ENCODE results near the gene ATRN. TPM values are rescaled to one million over a fixed set of nuclear protein-coding genes. Genes with fewer than 3 reads are reported as not detected.
"Not testable (repeated sequence)": the region's sequence is repeated elsewhere in the genome, so short reads cannot be mapped to it uniquely, and the experiment has no call there.

ATRN gene
- total RNA-seq, 1 experiment from 2014 or later = 18.4 TPM

- no peak for DNase-seq (ENCODE audit: low spot score)
These were observed 44.8 kb downstream of the ATRN start for GRCh38 chr20:3515379-3516170.

GRCh38 chr20:3521852-3522740, 51.3 kb downstream of the ATRN start:
- no peak for DNase-seq (ENCODE audit: low spot score)

- DNase-seq (ENCODE audit: low spot score) = not testable (repeated sequence)
These were observed 53.9 kb downstream of the ATRN start for GRCh38 chr20:3524696-3525095.

- no peak for DNase-seq (ENCODE audit: low spot score)
These were observed 61.3 kb downstream of the ATRN start for GRCh38 chr20:3532089-3532615.

- not testable (repeated sequence) for DNase-seq (ENCODE audit: low spot score)
These were observed 66.9 kb downstream of the ATRN start for GRCh38 chr20:3537733-3538132.

GRCh38 chr20:3539311-3540107, 68.7 kb downstream of the ATRN start:
- no peak for DNase-seq (ENCODE audit: low spot score)

GRCh38 chr20:3541887-3542721, 71.3 kb downstream of the ATRN start:
- DNase-seq (ENCODE audit: low spot score) = no peak

GRCh38 chr20:3543901-3544507, 73.2 kb downstream of the ATRN start:
- DNase-seq (ENCODE audit: low spot score) = peak; percentile 15

- DNase-seq (ENCODE audit: low spot score) = no peak
These were observed 74.6 kb downstream of the ATRN start for GRCh38 chr20:3545401-3545925.

- no peak for DNase-seq (ENCODE audit: low spot score)
These were observed 77.1 kb downstream of the ATRN start for GRCh38 chr20:3547906-3548305.

- DNase-seq (ENCODE audit: low spot score) = no peak
These were observed 80.0 kb downstream of the ATRN start for GRCh38 chr20:3550837-3551236.

- DNase-seq (ENCODE audit: low spot score) = no peak
These were observed 81.0 kb downstream of the ATRN start for GRCh38 chr20:3551681-3552434.

GRCh38 chr20:3553663-3554062, 82.8 kb downstream of the ATRN start:
- no peak for DNase-seq (ENCODE audit: low spot score)

- no peak for DNase-seq (ENCODE audit: low spot score)
These were observed 86.5 kb downstream of the ATRN start for GRCh38 chr20:3557237-3557785.

- DNase-seq (ENCODE audit: low spot score) = no peak
These were observed 88.4 kb downstream of the ATRN start for GRCh38 chr20:3559231-3559630.

- no peak for DNase-seq (ENCODE audit: low spot score)
These were observed 88.8 kb downstream of the ATRN start for GRCh38 chr20:3559637-3560036.

- DNase-seq (ENCODE audit: low spot score) = no peak
These were observed 89.3 kb downstream of the ATRN start for GRCh38 chr20:3560162-3560561.

- DNase-seq (ENCODE audit: low spot score) = no peak
These were observed 89.8 kb downstream of the ATRN start for GRCh38 chr20:3560578-3560977.

GRCh38 chr20:3563133-3563532, 92.3 kb downstream of the ATRN start:
- DNase-seq (ENCODE audit: low spot score) = no peak

Measured in H4 (cell line).